AG10803 (cell line): ENCODE results near the gene SCGB1D2.

Experiments used
- DNase-seq: peaks from one replicate; pipeline ENCODE4 v3.0.0; 2010; ENCODE audit warnings: low read depth
- H3K4me3 ChIP-seq: 2 replicates; pipeline ENCODE4 v1.5.1; 2011; ENCODE audit warnings: mild to moderate bottlenecking, low read length, control low read depth
- CTCF ChIP-seq: conservative IDR thresholded peaks from 2 replicates; pipeline ENCODE4 v1.5.1; 2011; ENCODE audit warnings: mild to moderate bottlenecking, low read length, control low read depth, inconsistent platforms

Gene SCGB1D2

GRCh38 chr11:62236187-62236586, 5.9 kb upstream of the SCGB1D2 start:
- TF ChIP-seq CTCF = no peak
- no peak overlapping the region for H3K4me3 ChIP-seq
- DNase-seq = no peak

- TF ChIP-seq CTCF = no peak
- no peak for DNase-seq
- H3K4me3 ChIP-seq = no peak overlapping the region
These were observed 4.5 kb upstream of the SCGB1D2 start for GRCh38 chr11:62237499-62237898.

GRCh38 chr11:62238151-62238550, 3.9 kb upstream of the SCGB1D2 start:
- TF ChIP-seq CTCF = no peak
- no peak overlapping the region for H3K4me3 ChIP-seq
- no peak for DNase-seq

- no peak for DNase-seq
- H3K4me3 ChIP-seq = no peak overlapping the region
- no peak for TF ChIP-seq CTCF
These were observed 944 bp upstream of the SCGB1D2 start for GRCh38 chr11:62241095-62241494.

- no peak overlapping the region for H3K4me3 ChIP-seq
- DNase-seq = peak; percentile 10
- peak; percentile 12 for TF ChIP-seq CTCF
These were observed 3.3 kb downstream of the SCGB1D2 start for GRCh38 chr11:62245271-62245753.

- no peak for DNase-seq
- no peak overlapping the region for H3K4me3 ChIP-seq
- no peak for TF ChIP-seq CTCF
These were observed 9.7 kb downstream of the SCGB1D2 start for GRCh38 chr11:62251698-62252097.

GRCh38 chr11:62253999-62254542, 12.0 kb downstream of the SCGB1D2 start:
- TF ChIP-seq CTCF = no peak

More at GRCh38 chr11:62253999-62254542, 12.0 kb downstream of the SCGB1D2 start:
- no peak overlapping the region for H3K4me3 ChIP-seq
- DNase-seq = no peak
